ENCODE results near the gene NDE1.

DNA sequence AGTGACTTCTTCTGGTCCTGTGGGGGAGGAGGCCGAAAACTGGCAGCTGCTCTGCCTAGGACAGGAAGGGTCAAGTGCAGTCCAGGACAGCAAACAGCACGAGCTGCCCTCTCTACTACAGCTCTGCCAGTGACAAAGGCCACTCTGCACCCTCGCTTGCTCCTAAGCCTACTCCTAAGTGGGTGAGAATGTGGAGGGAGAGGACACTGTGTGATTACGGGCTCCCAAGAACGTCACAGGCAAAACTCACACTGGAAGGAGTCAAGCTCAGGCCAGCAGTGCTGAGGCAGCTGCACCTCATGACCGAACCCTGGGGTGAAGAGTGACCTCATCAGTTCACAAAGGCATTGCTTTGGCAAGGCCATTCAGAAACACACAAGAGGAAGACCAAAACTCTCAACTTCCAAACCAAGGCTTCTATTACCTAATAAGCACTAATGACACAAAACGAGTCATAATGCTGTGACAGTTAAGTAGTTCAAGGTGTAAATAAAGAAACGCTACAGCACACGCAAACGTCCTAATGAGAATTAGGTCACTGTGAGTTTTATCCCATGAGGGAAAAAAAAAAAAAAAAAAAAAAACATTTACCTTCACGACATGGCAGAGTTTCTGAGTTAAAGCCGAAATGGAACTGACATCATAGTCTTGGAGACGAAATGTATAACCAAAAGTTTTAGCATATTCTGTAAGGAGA, 42.2 kb upstream of the NDE1 start:
- TF ChIP-seq CTCF (IDR thresholded peaks at IDR 0.05) (no peak), POLR2A (IDR thresholded peaks at IDR 0.05) (no peak)
